Measurements from ENCODE around the gene GPRIN3.

GPRIN3 gene

DNA sequence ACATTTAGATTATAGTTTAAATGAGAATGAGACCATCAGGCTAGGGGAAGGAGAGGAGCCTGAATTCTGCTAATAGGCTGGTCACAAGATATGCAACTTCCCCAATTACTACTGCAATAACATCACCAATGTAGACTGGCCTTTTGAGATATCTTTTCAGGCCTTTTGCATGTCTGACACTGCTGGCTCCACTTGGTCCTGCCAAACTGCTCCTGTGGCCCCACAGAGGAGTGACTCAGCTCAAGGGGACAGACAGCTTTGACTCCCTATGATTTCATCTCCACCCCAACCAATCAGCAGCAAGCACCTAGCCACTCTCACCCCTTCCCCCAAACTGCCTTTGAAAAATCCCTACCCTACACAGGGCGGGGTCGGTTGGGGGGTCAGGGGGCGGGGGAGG is 22.8 kb downstream of the GPRIN3 start:
- DNase-seq (ENCODE audit: insufficient read length, low spot score) (no peak), FAIRE-seq (no peak)
- TF ChIP-seq CTCF (IDR thresholded peaks at IDR 0.05; ENCODE audit: insufficient read depth, missing control alignments) = no peak

DNA sequence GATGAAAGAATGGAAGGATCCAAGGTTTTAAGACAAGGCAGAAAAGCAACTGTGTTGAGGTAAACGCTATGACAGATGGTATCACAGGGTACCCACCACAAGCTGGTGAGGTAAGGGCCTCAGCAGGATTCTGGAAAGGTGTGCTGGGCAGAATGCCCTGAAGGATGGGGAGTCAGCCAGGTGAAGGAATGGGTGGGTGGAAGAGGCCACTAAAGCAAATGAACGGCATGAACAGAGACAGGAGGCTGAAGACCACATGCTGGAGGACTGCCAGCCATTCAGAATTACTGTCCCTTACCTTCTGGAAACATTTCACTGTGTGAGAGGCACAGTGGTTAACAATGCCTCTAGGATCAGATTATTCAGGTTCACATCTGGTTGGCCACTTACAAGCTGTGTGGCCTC is 23.6 kb downstream of the GPRIN3 start:
- TF ChIP-seq CTCF (IDR thresholded peaks at IDR 0.05; ENCODE audit: insufficient read depth, missing control alignments) = no peak
- FAIRE-seq (no peak), DNase-seq (ENCODE audit: insufficient read length, low spot score) (no peak)

DNA sequence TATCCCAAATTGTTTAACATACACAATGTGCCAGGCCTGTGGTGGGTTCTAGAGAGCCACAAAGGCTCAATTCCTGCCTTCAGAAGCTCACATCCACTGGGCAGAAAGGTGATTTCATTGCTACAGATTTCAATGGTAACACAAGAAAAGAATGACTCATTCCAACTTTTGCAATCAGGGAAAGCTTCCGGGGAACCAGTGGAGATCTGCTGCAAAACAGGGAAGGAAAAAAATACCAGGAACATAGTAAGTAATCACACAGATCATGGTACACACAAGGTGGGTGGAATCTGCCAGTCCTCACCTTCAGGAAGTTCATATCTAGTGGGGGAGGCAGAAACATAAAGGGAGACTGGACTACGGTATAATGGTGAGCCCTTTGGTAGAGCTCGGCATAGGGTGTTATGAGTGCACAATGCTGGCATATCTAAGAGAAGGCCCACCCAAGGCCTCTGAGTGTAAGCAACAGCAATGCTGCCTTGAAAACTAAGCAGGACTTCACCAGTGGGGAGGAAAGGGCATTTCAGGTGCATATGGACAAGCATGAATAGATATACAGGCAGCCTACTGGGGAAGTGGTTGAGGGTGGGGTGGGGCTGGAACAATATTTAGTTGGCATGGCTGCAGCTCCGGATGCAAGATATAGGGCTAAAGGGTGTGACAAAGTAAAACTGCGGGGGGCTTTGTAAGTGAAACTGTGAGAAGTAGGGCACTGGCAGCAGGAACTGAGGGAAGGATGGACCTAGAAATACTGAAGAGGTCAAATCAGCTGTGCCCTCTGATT is 24.2 kb downstream of the GPRIN3 start:
- DNase-seq (ENCODE audit: insufficient read length, low spot score) (no peak), FAIRE-seq (no peak)
- TF ChIP-seq CTCF (IDR thresholded peaks at IDR 0.05; ENCODE audit: insufficient read depth, missing control alignments) = no peak

DNA sequence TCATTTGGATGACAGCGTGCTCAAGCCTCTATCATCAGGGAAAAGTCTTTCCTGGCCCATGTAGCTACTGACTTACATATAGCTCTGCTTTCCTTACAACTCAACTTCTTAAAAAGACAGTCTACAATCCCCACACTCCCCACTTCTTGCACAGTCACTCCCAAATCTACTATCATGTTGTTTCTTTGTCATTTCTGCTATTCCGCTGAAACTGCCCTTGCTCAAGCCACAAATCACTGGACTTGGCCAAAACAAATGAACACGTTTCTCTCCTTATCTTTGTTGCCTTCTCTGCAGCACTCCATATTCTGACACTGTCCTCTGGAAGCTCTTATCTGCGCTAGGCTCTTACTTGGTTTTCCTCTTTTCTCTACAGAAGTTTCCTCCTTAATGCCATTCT is 28.2 kb downstream of the GPRIN3 start:
- DNase-seq (ENCODE audit: insufficient read length, low spot score) (no peak), FAIRE-seq (no peak)
- no peak for TF ChIP-seq CTCF (IDR thresholded peaks at IDR 0.05; ENCODE audit: insufficient read depth, missing control alignments)

DNA sequence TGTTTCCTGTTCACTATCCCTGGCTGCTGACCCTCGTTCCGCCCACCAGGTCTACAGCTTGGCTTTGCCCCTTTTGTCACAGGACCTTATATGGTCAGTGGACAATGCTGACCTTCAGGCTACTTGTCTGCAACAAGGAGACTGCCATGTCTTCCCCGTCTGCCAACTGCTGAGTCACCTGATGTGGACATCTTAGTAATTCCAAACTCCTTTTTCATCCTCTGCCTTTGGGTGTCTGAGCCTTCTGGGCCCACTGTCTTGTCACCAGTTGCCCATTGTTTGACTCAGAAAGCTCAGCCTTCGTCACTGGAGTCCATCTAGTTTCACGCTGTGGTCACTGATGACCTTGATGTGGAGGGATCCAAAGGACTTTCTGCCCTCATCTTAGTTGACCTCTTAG is 30.2 kb downstream of the GPRIN3 start:
- FAIRE-seq (no peak), DNase-seq (ENCODE audit: insufficient read length, low spot score) (no peak)
- no peak for TF ChIP-seq CTCF (IDR thresholded peaks at IDR 0.05; ENCODE audit: insufficient read depth, missing control alignments)

DNA sequence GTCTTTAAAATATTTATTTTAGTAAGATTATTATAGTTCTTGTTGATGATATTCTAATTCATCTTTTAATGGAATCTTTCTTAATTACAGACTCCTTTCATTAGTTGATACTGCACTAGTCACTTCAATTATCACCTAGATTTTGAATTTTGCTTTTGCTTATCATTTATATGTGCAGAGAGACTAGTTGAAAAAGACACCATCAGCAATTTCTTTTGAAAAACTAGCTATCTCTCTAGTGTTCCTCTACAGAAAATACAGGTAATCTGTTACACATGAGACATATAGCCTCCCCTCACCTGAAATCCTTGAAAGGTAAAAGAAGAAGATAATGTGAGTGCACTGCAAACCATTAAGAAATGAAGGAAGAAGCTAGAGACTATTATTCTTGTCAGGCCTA is 31.3 kb downstream of the GPRIN3 start:
- no peak for DNase-seq (ENCODE audit: insufficient read length, low spot score)
- TF ChIP-seq CTCF (IDR thresholded peaks at IDR 0.05; ENCODE audit: insufficient read depth, missing control alignments) = no peak
- FAIRE-seq = no peak

DNA sequence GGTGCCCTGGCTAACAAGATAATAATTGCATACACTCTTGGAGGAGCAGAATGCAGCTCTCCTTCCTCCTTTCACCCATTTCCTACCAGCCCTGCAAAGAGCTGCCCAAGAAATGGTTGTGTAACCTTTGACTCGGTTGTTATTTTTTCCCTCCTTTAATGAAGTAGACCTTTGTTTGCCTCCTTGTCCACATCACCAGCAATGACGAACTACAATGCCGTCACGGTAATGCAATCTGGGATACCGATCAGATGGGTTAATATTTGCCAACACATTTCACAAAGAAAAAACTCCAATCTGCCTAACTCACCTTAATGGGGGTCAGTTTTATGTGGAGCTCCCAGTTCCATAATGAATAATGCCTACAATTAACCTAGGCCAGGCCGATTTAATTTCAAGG is 32.0 kb downstream of the GPRIN3 start:
- no peak for FAIRE-seq
- no peak for TF ChIP-seq CTCF (IDR thresholded peaks at IDR 0.05; ENCODE audit: insufficient read depth, missing control alignments)
- DNase-seq (ENCODE audit: insufficient read length, low spot score) = no peak
